CD4-positive, alpha-beta T cell treated with Interleukin-6 for 4 hours (primary cell): ENCODE measurements around the gene GCAT.

Experiments used
- DNase-seq: peaks from one replicate; pipeline ENCODE4 v3.0.0-alpha.2; 2020; ENCODE audit warnings: mixed read lengths

GCAT gene

GRCh38 chr22:37846433-37846832 is 38.7 kb downstream of the GCAT start:
- no peak for DNase-seq

- DNase-seq, result no peak
Observed at GRCh38 chr22:37848587-37849088, 40.9 kb downstream of the GCAT start.

GRCh38 chr22:37849089-37849751 is 41.5 kb downstream of the GCAT start, which contains the start of gene EIF3L:
Gene EIF3L, plus strand, starts transcription at chr22:37849419. Its CDS starts 31 bp downstream, at chr22:37849450.
- DNase-seq, result peak; percentile 88

- no peak for DNase-seq
Observed at GRCh38 chr22:37850801-37851200, 43.1 kb downstream of the GCAT start.

GRCh38 chr22:37852418-37852817 is 44.7 kb downstream of the GCAT start:
- DNase-seq, result no peak

- DNase-seq, result no peak
Observed at GRCh38 chr22:37854946-37855345, 47.2 kb downstream of the GCAT start.

GRCh38 chr22:37855462-37855861 is 47.7 kb downstream of the GCAT start:
- no peak for DNase-seq

GRCh38 chr22:37860796-37861421 is 53.2 kb downstream of the GCAT start:
- DNase-seq, result no peak

GRCh38 chr22:37862570-37863325 is 55.0 kb downstream of the GCAT start:
- no peak for DNase-seq

GRCh38 chr22:37865510-37865909 is 57.8 kb downstream of the GCAT start:
- no peak for DNase-seq
